Esophagus squamous epithelium (tissue), 5 donors: ENCODE measurements around the gene AK9. TPM values are rescaled to one million over a fixed set of nuclear protein-coding genes. Genes with fewer than 3 reads are reported as not detected.

ENCODE experiments used
- DNase-seq: peaks from one replicate; lab custom pipeline; 2025; lab: John Stamatoyannopoulos, UW
- H3K27ac ChIP-seq, 4 donors: fragments of 200-600 bp; sonication (generic); one replicate each; pipeline ENCODE4 v1.5.1; 2016 to 2019; ENCODE audit warnings: mild to moderate bottlenecking in 1 of 4
- H3K27me3 ChIP-seq, 4 donors: fragments of 200-600 bp; sonication (generic); 1 replicate in 3 of 4; 2 replicates in 1 of 4; pipeline versions ENCODE4 v1.5.1 to v1.6.0; 2017 to 2021; ENCODE audit warnings: antibody characterized with exemption in 1 of 4
- H3K36me3 ChIP-seq, 3 donors: fragments of 200-600 bp; sonication (generic); one replicate each; pipeline ENCODE4 v1.5.1; 2016 to 2019
- H3K4me1 ChIP-seq, 3 donors: fragments of 200-600 bp; sonication (generic); one replicate each; pipeline ENCODE4 v1.5.1; 2017 to 2019
- H3K4me3 ChIP-seq, 4 donors: fragments of 200-600 bp; sonication (generic); 1 replicate in 3 of 4; 2 replicates in 1 of 4; pipeline ENCODE4 v1.5.1; 2016 to 2019; ENCODE audit warnings: mild to moderate bottlenecking in 2 of 4, moderate library complexity in 1 of 4
- H3K9me3 ChIP-seq, 3 donors: fragments of 200-600 bp; sonication (generic); one replicate each; pipeline ENCODE4 v1.5.1; 2016 to 2019
- POLR2A ChIP-seq, 4 donors: fragments of 450-650 bp; IDR thresholded peaks; one replicate each; pipeline ENCODE4 v1.6.1; 2017; ENCODE audit warnings: antibody characterized with exemption in 4 of 4, mild to moderate bottlenecking in 4 of 4, moderate library complexity in 3 of 4
- WGBS, 2 donors: methylation state at CpG; one replicate each; pipeline ENCODE4 v1.1.5; 2018; 5-methylcytosine and 5-hydroxymethylcytosine counted together
- intact Hi-C: fragments of 100-400 bp; cut with DNase I; formaldehyde crosslinking; loops from one replicate; pipeline ENCODE4 v1.15.0; 2022
- total RNA-seq, 4 donors: library from RNA; depleted of rRNA; stranded (reverse); fragments of >200 nt; gene quantifications; one replicate each; pipeline ENCODE4 v1.1.0, GENCODE V29; 2016
- TF ChIP-seq, protein P1 (sequence below), 6 experiments: fragments of 450-650 bp in 4 of 6; fragments of 200-600 bp in 2 of 6; sonication (generic) in 2 of 6; IDR thresholded peaks; one replicate each; pipeline ENCODE4 v1.5.1; 2016 to 2019; ENCODE audit warnings: antibody characterized with exemption in 6 of 6, mild to moderate bottlenecking in 4 of 6, moderate library complexity in 4 of 6
- donor health status: DM: yes; HTN: yes; CAD: no.

The AK9 gene
- total RNA-seq, 4 donors from 2014 or later, result 2.8 to 9.0 (median 3.2) TPM

- no peak overlapping the region for H3K27ac ChIP-seq
- TF ChIP-seq, protein P1, sequence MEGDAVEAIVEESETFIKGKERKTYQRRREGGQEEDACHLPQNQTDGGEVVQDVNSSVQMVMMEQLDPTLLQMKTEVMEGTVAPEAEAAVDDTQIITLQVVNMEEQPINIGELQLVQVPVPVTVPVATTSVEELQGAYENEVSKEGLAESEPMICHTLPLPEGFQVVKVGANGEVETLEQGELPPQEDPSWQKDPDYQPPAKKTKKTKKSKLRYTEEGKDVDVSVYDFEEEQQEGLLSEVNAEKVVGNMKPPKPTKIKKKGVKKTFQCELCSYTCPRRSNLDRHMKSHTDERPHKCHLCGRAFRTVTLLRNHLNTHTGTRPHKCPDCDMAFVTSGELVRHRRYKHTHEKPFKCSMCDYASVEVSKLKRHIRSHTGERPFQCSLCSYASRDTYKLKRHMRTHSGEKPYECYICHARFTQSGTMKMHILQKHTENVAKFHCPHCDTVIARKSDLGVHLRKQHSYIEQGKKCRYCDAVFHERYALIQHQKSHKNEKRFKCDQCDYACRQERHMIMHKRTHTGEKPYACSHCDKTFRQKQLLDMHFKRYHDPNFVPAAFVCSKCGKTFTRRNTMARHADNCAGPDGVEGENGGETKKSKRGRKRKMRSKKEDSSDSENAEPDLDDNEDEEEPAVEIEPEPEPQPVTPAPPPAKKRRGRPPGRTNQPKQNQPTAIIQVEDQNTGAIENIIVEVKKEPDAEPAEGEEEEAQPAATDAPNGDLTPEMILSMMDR (IDR thresholded peaks at IDR 0.05), result no peak
- TF ChIP-seq POLR2A (IDR thresholded peaks at IDR 0.05), result no peak
- H3K9me3 ChIP-seq, result no peaks in the 10 kb centered on the region
- 51 to 63% methylated on average over 2 to 3 of the region's 3 CpGs for WGBS, 2 donors
- DNase-seq, result no peak
- intact Hi-C loops, result no loop called here
- no peak overlapping the region for H3K4me3 ChIP-seq
- H3K36me3 ChIP-seq, result no peaks in the 10 kb centered on the region
- H3K4me1 ChIP-seq, result peaks cover 0 to 3% (median 0%) of the 10 kb centered on the region in 3 donors
- H3K27me3 ChIP-seq, result no peaks in the 10 kb centered on the region
These were observed 174.1 kb downstream of the AK9 start for GRCh38 chr6:109516929-109517328.

- Histone ChIP-seq H3K4me3 (peak overlapping the region in 1 of 4 donors; percentile 42), H3K4me1 (peaks cover 0 to 3% (median 0%) of the 10 kb centered on the region in 3 donors), H3K27me3 (no peaks in the 10 kb centered on the region), H3K27ac (no peak overlapping the region), H3K9me3 (no peaks in the 10 kb centered on the region), H3K36me3 (no peaks in the 10 kb centered on the region)
- intact Hi-C loops, result no loop called here
- TF ChIP-seq POLR2A (IDR thresholded peaks at IDR 0.05), result no peak
- TF ChIP-seq, protein P1 (IDR thresholded peaks at IDR 0.05), result no peak
- WGBS, 2 donors, result 45 to 57% methylated on average over 6 of the region's 6 CpGs
- no peak for DNase-seq
These were observed 175.1 kb downstream of the AK9 start for GRCh38 chr6:109515781-109516409.

- H3K9me3 ChIP-seq, result no peaks in the 10 kb centered on the region
- H3K36me3 ChIP-seq, result no peaks in the 10 kb centered on the region
- no peak for DNase-seq
- H3K27me3 ChIP-seq, result no peaks in the 10 kb centered on the region
- H3K4me1 ChIP-seq, result peaks cover 0 to 3% (median 0%) of the 10 kb centered on the region in 3 donors
- no peak overlapping the region for H3K27ac ChIP-seq
- intact Hi-C loops, result no loop called here
- TF ChIP-seq POLR2A (IDR thresholded peaks at IDR 0.05), result no peak
- TF ChIP-seq, protein P1 (IDR thresholded peaks at IDR 0.05), result no peak
- no peak overlapping the region for H3K4me3 ChIP-seq
- 80 to 93% methylated on average over 3 of the region's 3 CpGs for WGBS, 2 donors
These were observed 176.1 kb downstream of the AK9 start for GRCh38 chr6:109514946-109515345.

DNA sequence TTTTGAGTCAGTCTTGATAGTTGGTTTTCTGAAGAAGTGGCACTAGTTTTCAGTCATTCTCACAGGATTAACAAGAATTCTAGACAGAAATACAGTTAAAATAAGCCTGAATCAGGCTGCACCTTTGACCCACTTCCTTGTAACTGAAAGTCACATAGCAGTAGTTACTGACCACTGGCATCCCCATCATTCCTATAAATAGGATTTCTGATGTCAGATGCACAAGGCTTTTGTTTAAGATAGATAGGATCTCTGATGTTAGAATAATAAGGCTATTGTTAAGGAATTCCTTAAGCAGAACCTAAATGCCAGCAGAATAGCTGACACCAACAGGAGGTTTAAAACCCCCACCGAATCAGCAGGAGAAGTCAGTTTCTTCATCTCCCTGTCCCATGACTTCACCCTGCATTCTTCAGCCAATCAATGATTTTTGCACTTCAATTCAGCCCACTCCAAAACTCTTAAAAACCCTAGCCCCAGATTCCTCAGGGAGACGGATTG, 177.4 kb downstream of the AK9 start:
- WGBS, 2 donors, result 71 to 91% methylated on average over 2 of the region's 2 CpGs
- TF ChIP-seq, protein P1 (IDR thresholded peaks at IDR 0.05), result no peak
- no peak for TF ChIP-seq POLR2A (IDR thresholded peaks at IDR 0.05)
- H3K9me3 ChIP-seq, result no peaks in the 10 kb centered on the region
- intact Hi-C loops, result no loop called here
- H3K27me3 ChIP-seq, result no peaks in the 10 kb centered on the region
- peaks cover 0 to 11% (median 3%) of the 10 kb centered on the region in 3 donors for H3K4me1 ChIP-seq
- no peaks in the 10 kb centered on the region for H3K36me3 ChIP-seq
- no peak overlapping the region for H3K4me3 ChIP-seq
- no peak for DNase-seq
- H3K27ac ChIP-seq, result no peak overlapping the region

DNA sequence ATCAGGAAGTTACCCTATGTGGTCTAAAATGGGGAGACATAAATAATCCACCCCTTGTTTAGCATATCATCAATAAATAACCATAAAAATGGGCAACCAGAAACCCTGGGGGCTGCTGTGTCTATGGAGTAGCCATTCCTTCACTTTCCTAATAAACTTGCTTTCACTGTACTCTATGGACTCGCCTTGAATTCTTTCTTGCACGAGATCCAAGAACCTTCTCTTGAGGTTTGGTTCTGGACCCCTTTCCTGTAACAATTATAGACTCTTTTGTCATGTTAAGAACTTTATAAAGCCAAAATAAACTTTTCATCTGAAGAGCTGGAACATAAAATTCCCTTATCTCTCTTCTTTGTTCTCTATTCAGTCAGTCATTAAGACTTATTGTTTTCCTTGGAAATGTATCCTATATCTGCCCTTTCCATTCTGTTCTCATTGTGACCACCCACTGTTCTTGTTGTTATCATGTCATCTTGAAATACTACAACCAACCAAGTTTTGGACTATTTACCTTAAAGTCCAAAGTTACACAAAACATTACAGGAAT, 178.7 kb downstream of the AK9 start:
- H3K36me3 ChIP-seq, result no peaks in the 10 kb centered on the region
- WGBS, 2 donors, result 59 to 68% methylated on average over 2 of the region's 2 CpGs
- H3K4me3 ChIP-seq, result no peak overlapping the region

More for the DNA sequence above, 178.7 kb downstream of the AK9 start:
- Histone ChIP-seq H3K27ac (no peak overlapping the region), H3K9me3 (no peaks in the 10 kb centered on the region), H3K4me1 (peaks cover 0 to 15% (median 3%) of the 10 kb centered on the region in 3 donors), H3K27me3 (no peaks in the 10 kb centered on the region)
- TF ChIP-seq, protein P1 (IDR thresholded peaks at IDR 0.05), result no peak
- TF ChIP-seq POLR2A (IDR thresholded peaks at IDR 0.05), result no peak
- no peak for DNase-seq
- intact Hi-C loops, result no loop called here
